Colonic mucosa (tissue), 4 donors: ENCODE data around the gene COL2A1. TPM values are rescaled to one million over a fixed set of nuclear protein-coding genes. Genes with fewer than 3 reads are reported as not detected.

Experiments
- DNase-seq: peaks from one replicate; pipeline ENCODE4 v3.0.0-alpha.2; 2020
- H3K27ac ChIP-seq: fragments of 200-600 bp; one replicate; pipeline ENCODE4 v1.8.0; 2021
- H3K27me3 ChIP-seq: fragments of 200-600 bp; one replicate; pipeline ENCODE4 v1.8.0; 2021
- H3K36me3 ChIP-seq: fragments of 200-600 bp; one replicate; pipeline ENCODE4 v1.8.0; 2021
- H3K4me1 ChIP-seq: fragments of 200-600 bp; one replicate; pipeline ENCODE4 v1.8.0; 2021; ENCODE audit warnings: mild to moderate bottlenecking
- H3K4me3 ChIP-seq: fragments of 200-600 bp; one replicate; pipeline ENCODE4 v1.8.0; 2021
- H3K9ac ChIP-seq, 2 donors: one replicate each; pipeline ENCODE4 v1.7.0; 2013; ENCODE audit warnings: control low read depth in 2 of 2, low read depth in 2 of 2, low read length in 2 of 2
- H3K9me3 ChIP-seq: fragments of 200-600 bp; one replicate; pipeline ENCODE4 v1.8.0; 2021
- CTCF ChIP-seq: fragments of 200-600 bp; IDR thresholded peaks from one replicate; pipeline ENCODE4 v1.8.0; 2022; ENCODE audit warnings: antibody characterized with exemption, mild to moderate bottlenecking
- intact Hi-C: fragments of 100-400 bp; cut with DNase I; formaldehyde crosslinking; loops from one replicate; pipeline ENCODE4 v1.14.1; 2022
- total RNA-seq, 2 donors: library from RNA; stranded (reverse); fragmentation: NEBNext Ultra II Directional in 1 of 2; extraction: Animal tissue kit (Norgen Biotek cat#: 25700) in 1 of 2; gene quantifications; one replicate each; pipeline ENCODE4 v1.2.1, GENCODE V29; 2021
- donor health status: healthy.
- donor health status: DM: no; HTN: no; CAD: no.
- donor health status: DM: no; HTN: no; CAD: no.

COL2A1 gene
- total RNA-seq, 2 donors from 2014 or later = 1.1 to 1.3 TPM

GRCh38 chr12:47981496-47982260 is 22.6 kb downstream of the COL2A1 start:
- Histone ChIP-seq H3K27me3 (no peaks in the 10 kb centered on the region), H3K9ac (no peak overlapping the region), H3K36me3 (no peaks in the 10 kb centered on the region), H3K9me3 (no peaks in the 10 kb centered on the region), H3K4me3 (no peak overlapping the region), H3K4me1 (no peaks in the 10 kb centered on the region), H3K27ac (no peak overlapping the region)
- intact Hi-C loops = loop anchor here (10.0 kb wide), 1 partner anchor 183 kb away; no protein-coding TSS in a partner anchor
- DNase-seq = peak; percentile 64
- no peak for TF ChIP-seq CTCF

- intact Hi-C loops = loop anchor here (10.0 kb wide), 1 partner anchor 184 kb away; no protein-coding TSS in a partner anchor
- Histone ChIP-seq H3K9ac (no peak overlapping the region), H3K4me1 (no peaks in the 10 kb centered on the region), H3K27me3 (no peaks in the 10 kb centered on the region), H3K36me3 (no peaks in the 10 kb centered on the region), H3K27ac (no peak overlapping the region), H3K4me3 (no peak overlapping the region), H3K9me3 (no peaks in the 10 kb centered on the region)
- TF ChIP-seq CTCF = no peak
- no peak for DNase-seq
Observed at GRCh38 chr12:47980779-47981495, 23.3 kb downstream of the COL2A1 start.

GRCh38 chr12:47980197-47980596 is 24.1 kb downstream of the COL2A1 start:
- H3K36me3 ChIP-seq = no peaks in the 10 kb centered on the region
- no peak overlapping the region for H3K9ac ChIP-seq
- intact Hi-C loops = loop anchor here (10.0 kb wide), 1 partner anchor 185 kb away; no protein-coding TSS in a partner anchor
- no peak overlapping the region for H3K4me3 ChIP-seq
- H3K27ac ChIP-seq = no peak overlapping the region
- no peaks in the 10 kb centered on the region for H3K27me3 ChIP-seq
- TF ChIP-seq CTCF = no peak
- no peaks in the 10 kb centered on the region for H3K9me3 ChIP-seq
- no peaks in the 10 kb centered on the region for H3K4me1 ChIP-seq
- DNase-seq = no peak

GRCh38 chr12:47979686-47980085 is 24.6 kb downstream of the COL2A1 start:
- no peak overlapping the region for H3K27ac ChIP-seq
- intact Hi-C loops = loop anchor here (10.0 kb wide), 1 partner anchor 185 kb away; no protein-coding TSS in a partner anchor
- no peak for DNase-seq
- no peaks in the 10 kb centered on the region for H3K27me3 ChIP-seq
- TF ChIP-seq CTCF = no peak
- H3K36me3 ChIP-seq = no peaks in the 10 kb centered on the region
- H3K9ac ChIP-seq = no peak overlapping the region
- H3K9me3 ChIP-seq = no peaks in the 10 kb centered on the region
- no peak overlapping the region for H3K4me3 ChIP-seq
- no peaks in the 10 kb centered on the region for H3K4me1 ChIP-seq

- intact Hi-C loops = no loop called here
- Histone ChIP-seq H3K9me3 (no peaks in the 10 kb centered on the region), H3K4me3 (no peak overlapping the region), H3K27me3 (no peaks in the 10 kb centered on the region), H3K27ac (no peak overlapping the region), H3K36me3 (no peaks in the 10 kb centered on the region), H3K9ac (no peak overlapping the region), H3K4me1 (no peaks in the 10 kb centered on the region)
- no peak for DNase-seq
- TF ChIP-seq CTCF = no peak
Observed at GRCh38 chr12:47979166-47979565, 25.1 kb downstream of the COL2A1 start.
